Upper lobe of left lung (tissue), 6 donors: ENCODE measurements around the gene PPP1R10. TPM values are rescaled to one million over a fixed set of nuclear protein-coding genes. Genes with fewer than 3 reads are reported as not detected.

Experiments
- ATAC-seq, 2 donors: fragments of 200-7000 bp; cut with Tn5 transposase; one replicate each; pipeline ENCODE4 v1.9.1; 2022; ENCODE audit warnings: mild to moderate bottlenecking in 2 of 2, moderate library complexity in 2 of 2; ENCODE audit not compliant: low FRiP score in 2 of 2
- DNase-seq, 2 donors: peaks; one replicate each; pipeline ENCODE4 v3.0.0-alpha.2; 2019 to 2020
- H3K27ac ChIP-seq, 4 donors: fragments of 200-600 bp; sonication (generic); one replicate each; pipeline ENCODE4 v1.5.1; 2016 to 2019
- H3K27me3 ChIP-seq, 4 donors: fragments of 200-600 bp; sonication (generic); one replicate each; pipeline ENCODE4 v1.5.1; 2017 to 2019
- H3K36me3 ChIP-seq, 4 donors: fragments of 200-600 bp; sonication (generic); one replicate each; pipeline ENCODE4 v1.5.1; 2016 to 2019
- H3K4me1 ChIP-seq, 4 donors: fragments of 200-600 bp; sonication (generic); one replicate each; pipeline ENCODE4 v1.5.1; 2018 to 2019
- H3K4me3 ChIP-seq, 4 donors: fragments of 200-600 bp; sonication (generic); one replicate each; pipeline ENCODE4 v1.5.1; 2017 to 2019; ENCODE audit warnings: mild to moderate bottlenecking in 2 of 4, moderate library complexity in 1 of 4
- H3K9me3 ChIP-seq, 4 donors: fragments of 200-600 bp; sonication (generic); one replicate each; pipeline ENCODE4 v1.5.1; 2018 to 2019
- EP300 ChIP-seq, 4 donors: sonication (generic); formaldehyde crosslinking; IDR thresholded peaks; one replicate each; pipeline ENCODE4 v1.5.1; 2017; ENCODE audit warnings: antibody characterized with exemption in 4 of 4, control low read depth in 2 of 4
- POLR2A ChIP-seq, 4 donors: fragments of 450-650 bp; IDR thresholded peaks; one replicate each; pipeline ENCODE4 v1.5.1; 2016 to 2017; ENCODE audit warnings: antibody characterized with exemption in 4 of 4, mild to moderate bottlenecking in 2 of 4
- POLR2AphosphoS5 ChIP-seq, 2 donors: sonication (generic); formaldehyde crosslinking; IDR thresholded peaks; one replicate each; pipeline ENCODE4 v1.5.1; 2017; ENCODE audit warnings: antibody characterized with exemption in 2 of 2
- WGBS, 2 donors: methylation state at CpG; one replicate each; pipeline ENCODE4 v1.1.5; 2017 to 2018; 5-methylcytosine and 5-hydroxymethylcytosine counted together
- total RNA-seq, 6 donors: library from RNA; depleted of rRNA in 4 of 6; stranded (reverse); fragments of >200 nt in 4 of 6; gene quantifications; one replicate each; pipeline versions ENCODE4 v1.1.0 to v1.2.1, GENCODE V29; 2016 to 2021
- TF ChIP-seq, protein P1 (sequence below), 6 experiments: fragments of 450-650 bp in 4 of 6; fragments of 200-600 bp in 2 of 6; sonication (generic) in 2 of 6; IDR thresholded peaks; one replicate each; pipeline ENCODE4 v1.5.1; 2016 to 2019; ENCODE audit warnings: antibody characterized with exemption in 6 of 6
- donor health status: DM: no; HTN: no; CAD: no; lungs with moderate emphysema.
- donor health status: DM: no; HTN: yes; CAD: no; lungs with severe emphysema.

PPP1R10 gene
- total RNA-seq, 6 donors from 2014 or later: 32.0 to 72.1 (median 50.7) TPM

- Histone ChIP-seq H3K4me3 (peak overlapping the region in 1 of 4 donors; percentile 68), H3K27ac (peak overlapping the region in 3 of 4 donors; percentile 95 to 96 (median 96)), H3K36me3 (peaks cover 9 to 37% (median 15%) of the 10 kb centered on the region in 4 donors), H3K9me3 (no peaks in the 10 kb centered on the region), H3K4me1 (peaks cover 36 to 51% (median 41%) of the 10 kb centered on the region in 4 donors), H3K27me3 (no peaks in the 10 kb centered on the region)
- ATAC-seq (no peak), DNase-seq (no peak)
- no peak for TF ChIP-seq POLR2AphosphoS5 (IDR thresholded peaks at IDR 0.05)
- TF ChIP-seq, protein P1, sequence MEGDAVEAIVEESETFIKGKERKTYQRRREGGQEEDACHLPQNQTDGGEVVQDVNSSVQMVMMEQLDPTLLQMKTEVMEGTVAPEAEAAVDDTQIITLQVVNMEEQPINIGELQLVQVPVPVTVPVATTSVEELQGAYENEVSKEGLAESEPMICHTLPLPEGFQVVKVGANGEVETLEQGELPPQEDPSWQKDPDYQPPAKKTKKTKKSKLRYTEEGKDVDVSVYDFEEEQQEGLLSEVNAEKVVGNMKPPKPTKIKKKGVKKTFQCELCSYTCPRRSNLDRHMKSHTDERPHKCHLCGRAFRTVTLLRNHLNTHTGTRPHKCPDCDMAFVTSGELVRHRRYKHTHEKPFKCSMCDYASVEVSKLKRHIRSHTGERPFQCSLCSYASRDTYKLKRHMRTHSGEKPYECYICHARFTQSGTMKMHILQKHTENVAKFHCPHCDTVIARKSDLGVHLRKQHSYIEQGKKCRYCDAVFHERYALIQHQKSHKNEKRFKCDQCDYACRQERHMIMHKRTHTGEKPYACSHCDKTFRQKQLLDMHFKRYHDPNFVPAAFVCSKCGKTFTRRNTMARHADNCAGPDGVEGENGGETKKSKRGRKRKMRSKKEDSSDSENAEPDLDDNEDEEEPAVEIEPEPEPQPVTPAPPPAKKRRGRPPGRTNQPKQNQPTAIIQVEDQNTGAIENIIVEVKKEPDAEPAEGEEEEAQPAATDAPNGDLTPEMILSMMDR (IDR thresholded peaks at IDR 0.05): no peak
- no peak for TF ChIP-seq EP300 (IDR thresholded peaks at IDR 0.05)
- no peak for TF ChIP-seq POLR2A (IDR thresholded peaks at IDR 0.05)
Measured at GRCh38 chr6:30613251-30614043, 3.6 kb downstream of the PPP1R10 start.

- Histone ChIP-seq H3K27ac (peak overlapping the region; percentile 24 to 74 (median 45)), H3K9me3 (no peaks in the 10 kb centered on the region), H3K27me3 (no peaks in the 10 kb centered on the region), H3K4me3 (no peak overlapping the region), H3K36me3 (peaks cover 16 to 44% (median 22%) of the 10 kb centered on the region in 4 donors), H3K4me1 (peaks cover 32 to 46% (median 37%) of the 10 kb centered on the region in 4 donors)
- TF ChIP-seq EP300 (IDR thresholded peaks at IDR 0.05): no peak
- no peak for TF ChIP-seq POLR2A (IDR thresholded peaks at IDR 0.05)
- TF ChIP-seq, protein P1 (IDR thresholded peaks at IDR 0.05): no peak
- no peak for ATAC-seq
- 37 to 45% methylated on average over 6 of the region's 6 CpGs for WGBS, 2 donors
- peak in 1 of 2 donors; percentile 46 for DNase-seq
Measured at GRCh38 chr6:30612687-30613248, 4.3 kb downstream of the PPP1R10 start.

- peaks cover 22 to 50% (median 28%) of the 10 kb centered on the region in 4 donors for H3K36me3 ChIP-seq
- TF ChIP-seq, protein P1 (IDR thresholded peaks at IDR 0.05): peak in 1 of 6 experiments; percentile 8
- TF ChIP-seq POLR2A (IDR thresholded peaks at IDR 0.05): no peak
- no peak for DNase-seq
- ATAC-seq: no peak
- peak overlapping the region in 3 of 4 donors; percentile 31 to 74 (median 59) for H3K27ac ChIP-seq
- WGBS, 2 donors: 37 to 51% methylated on average over 1 of the region's 1 CpG
- H3K4me3 ChIP-seq: no peak overlapping the region
- H3K27me3 ChIP-seq: no peaks in the 10 kb centered on the region
- H3K9me3 ChIP-seq: no peaks in the 10 kb centered on the region
- H3K4me1 ChIP-seq: peaks cover 32 to 50% (median 37%) of the 10 kb centered on the region in 4 donors
Measured at GRCh38 chr6:30612213-30612612, 4.8 kb downstream of the PPP1R10 start.

- Histone ChIP-seq H3K27me3 (no peaks in the 10 kb centered on the region), H3K36me3 (peaks cover 25 to 53% (median 30%) of the 10 kb centered on the region in 4 donors), H3K4me3 (no peak overlapping the region), H3K4me1 (peaks cover 32 to 50% (median 37%) of the 10 kb centered on the region in 4 donors), H3K9me3 (no peaks in the 10 kb centered on the region), H3K27ac (peak overlapping the region in 2 of 4 donors; percentile 16 to 74)
- WGBS, 2 donors: 72 to 78% methylated on average over 2 of the region's 2 CpGs
- DNase-seq: no peak
- no peak for ATAC-seq
- TF ChIP-seq, protein P1 (IDR thresholded peaks at IDR 0.05): no peak
- TF ChIP-seq EP300 (IDR thresholded peaks at IDR 0.05) (no peak), POLR2A (IDR thresholded peaks at IDR 0.05) (no peak), POLR2AphosphoS5 (IDR thresholded peaks at IDR 0.05) (no peak)
Measured at GRCh38 chr6:30611856-30612194, 5.2 kb downstream of the PPP1R10 start.
